K562 (cell line): ENCODE results near the gene HAS3. TPM values are rescaled to one million over a fixed set of nuclear protein-coding genes. Genes with fewer than 3 reads are reported as not detected.

Experiments
- CCNT2 ChIP-seq: IDR thresholded peaks from 2 replicates; pipeline ENCODE4 v1.6.1; 2011; ENCODE audit warnings: borderline replicate concordance, low read depth, mild to moderate bottlenecking, moderate library complexity, mixed read lengths, low read length; ENCODE audit not compliant: insufficient read length; ENCODE audit errors: extremely low read depth
- HNRNPL ChIP-seq: fragments of 200-400 bp; formaldehyde crosslinking; IDR thresholded peaks from 2 replicates; pipeline ENCODE4 v1.6.1; 2017; ENCODE audit warnings: low read depth, mild to moderate bottlenecking, low read length
- JUN ChIP-seq, 2 experiments: sonication (generic) in 1 of 2; formaldehyde crosslinking in 1 of 2; IDR thresholded peaks; 2 replicates each; pipeline versions ENCODE4 v1.6.1 to v1.8.0; 2012 to 2022; ENCODE audit warnings: borderline replicate concordance in 2 of 2, mild to moderate bottlenecking in 2 of 2, improper control_type of control experiment in 1 of 2, low read depth in 1 of 2, low read length in 1 of 2, missing genetic modification reagents in 1 of 2
- SMAD4 ChIP-seq: fragments of 250-450 bp; sonication (Bioruptor Pico); conservative IDR thresholded peaks from 2 replicates; pipeline ENCODE4 v1.8.0; 2021; ENCODE audit warnings: inconsistent platforms, mild to moderate bottlenecking, moderate library complexity
- SRSF3 ChIP-seq: fragments of 200-400 bp; formaldehyde crosslinking; IDR thresholded peaks from 2 replicates; pipeline ENCODE4 v1.6.1; 2016; ENCODE audit warnings: mild to moderate bottlenecking, low read length, moderate library complexity; ENCODE audit not compliant: insufficient read depth
- SUPT5H ChIP-seq: fragments of 450-650 bp; IDR thresholded peaks from 2 replicates; pipeline ENCODE4 v1.6.1; 2016
- polyA plus RNA-seq, 8 experiments: library from polyadenylated mRNA; depleted of rRNA in 4 of 8; stranded (reverse) in 5 of 8; unstranded in 3 of 8; fragments of >200 nt; fragmentation: Nextera tagmentation in 2 of 8; fragmentation: Illumina TruSeq in 1 of 8; extraction: Ambion mirVana in 2 of 8; extraction: Trizol in 1 of 8; gene quantifications; 2 replicates each; pipeline versions ENCODE4 v1.2.1 to v1.2.3, GENCODE V29; 2011 to 2014; ENCODE audit warnings: inconsistent platforms in 1 of 8, missing spikeins in 1 of 8
- total RNA-seq, 7 experiments: library from RNA; depleted of rRNA in 6 of 7; stranded (reverse); fragments of >200 nt in 6 of 7; fragmentation: Illumina TruSeq in 2 of 7; extraction: Trizol in 2 of 7; gene quantifications; 2 replicates each; pipeline versions ENCODE4 v1.2.1 to v1.2.3, GENCODE V29; 2011 to 2021; ENCODE audit warnings: low replicate concordance in 1 of 7
- TF ChIP-seq, protein P1 (sequence below): fragments of 250-450 bp; sonication (Bioruptor Pico); IDR thresholded peaks from 2 replicates; pipeline ENCODE4 v1.9.0; 2021; ENCODE audit warnings: mild to moderate bottlenecking, inconsistent platforms
- TF ChIP-seq, protein P2 (sequence below), 2 experiments: fragments of 450-650 bp; IDR thresholded peaks; 2 replicates each; pipeline ENCODE4 v1.6.1; 2016; ENCODE audit warnings: mild to moderate bottlenecking in 2 of 2, borderline replicate concordance in 1 of 2, low read depth in 1 of 2, moderate library complexity in 1 of 2
- TF ChIP-seq, protein P3 (sequence below): fragments of 450-650 bp; IDR thresholded peaks from 2 replicates; pipeline ENCODE4 v1.6.1; 2017; ENCODE audit warnings: antibody characterized with exemption
- TF ChIP-seq, protein P4 (sequence below): fragments of 450-650 bp; IDR thresholded peaks from 2 replicates; pipeline ENCODE4 v1.6.1; 2016; ENCODE audit warnings: borderline replicate concordance

HAS3 gene
- total and polyA plus RNA-seq, 9 of the 15 experiments (the other 6 are each of a cell fraction or from before 2014, with no cell fraction given), result 0.04 to 0.33 (median 0.13) TPM; not detected in 1

DNA sequence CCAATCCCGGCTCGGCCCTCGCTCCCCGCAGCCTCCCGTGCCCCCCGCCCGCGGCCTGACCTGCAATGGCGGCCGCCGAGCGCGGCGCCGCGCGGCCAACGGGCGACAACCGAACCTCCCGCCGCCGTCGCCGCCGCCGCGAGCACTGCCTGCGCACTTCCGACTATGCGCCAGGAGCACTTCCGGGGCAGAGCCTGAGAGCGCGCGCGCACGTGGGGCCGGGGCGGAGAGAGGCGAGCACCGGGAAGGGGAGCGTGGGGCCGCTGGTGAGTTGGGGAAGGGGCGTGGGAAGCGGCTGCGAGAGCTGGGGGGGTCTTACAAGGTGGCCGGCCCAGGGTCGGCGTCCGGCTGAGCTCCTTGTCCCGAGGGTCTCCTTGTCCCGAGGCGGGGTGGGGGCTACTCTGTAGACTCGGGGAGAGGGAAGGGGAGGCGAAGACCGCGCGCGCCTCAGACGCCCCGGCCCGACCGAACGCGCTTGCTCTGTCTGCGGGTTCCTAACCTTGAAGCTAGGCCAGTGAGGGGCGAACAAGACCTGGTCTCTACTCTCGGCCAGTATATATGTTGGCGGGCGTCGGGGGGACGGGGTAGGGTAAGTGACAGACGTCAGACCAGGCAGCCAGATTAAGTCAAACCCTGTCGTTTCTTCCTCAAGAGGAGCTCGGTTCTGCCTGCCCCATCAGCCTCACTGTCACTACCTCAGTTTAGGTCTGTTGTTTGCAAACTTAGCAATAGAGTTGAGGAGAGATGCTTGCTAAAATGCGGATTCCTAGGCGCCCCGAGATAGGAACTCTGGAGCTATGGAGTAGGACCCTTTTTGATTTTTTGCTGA lies 27.2 kb downstream of the HAS3 start, which contains the start of the genes CHTF8 and UTP4 (continued):
- TF ChIP-seq JUN (IDR thresholded peaks at IDR 0.05; ENCODE audit: borderline replicate concordance, low read depth, low read length) (peak; percentile 15; the same call in 1 of the 2 replicates), JUN (CRISPR knock-in tag; IDR thresholded peaks at IDR 0.05; ENCODE audit: borderline replicate concordance) (no peak), SMAD4 (CRISPR knock-in tag) (no peak; the same call in 1 of the 2 replicates), SUPT5H (peak; percentile 32), HNRNPL (no peak), CCNT2 (peak; percentile 5), SRSF3 (no peak)
- TF ChIP-seq, protein P1, sequence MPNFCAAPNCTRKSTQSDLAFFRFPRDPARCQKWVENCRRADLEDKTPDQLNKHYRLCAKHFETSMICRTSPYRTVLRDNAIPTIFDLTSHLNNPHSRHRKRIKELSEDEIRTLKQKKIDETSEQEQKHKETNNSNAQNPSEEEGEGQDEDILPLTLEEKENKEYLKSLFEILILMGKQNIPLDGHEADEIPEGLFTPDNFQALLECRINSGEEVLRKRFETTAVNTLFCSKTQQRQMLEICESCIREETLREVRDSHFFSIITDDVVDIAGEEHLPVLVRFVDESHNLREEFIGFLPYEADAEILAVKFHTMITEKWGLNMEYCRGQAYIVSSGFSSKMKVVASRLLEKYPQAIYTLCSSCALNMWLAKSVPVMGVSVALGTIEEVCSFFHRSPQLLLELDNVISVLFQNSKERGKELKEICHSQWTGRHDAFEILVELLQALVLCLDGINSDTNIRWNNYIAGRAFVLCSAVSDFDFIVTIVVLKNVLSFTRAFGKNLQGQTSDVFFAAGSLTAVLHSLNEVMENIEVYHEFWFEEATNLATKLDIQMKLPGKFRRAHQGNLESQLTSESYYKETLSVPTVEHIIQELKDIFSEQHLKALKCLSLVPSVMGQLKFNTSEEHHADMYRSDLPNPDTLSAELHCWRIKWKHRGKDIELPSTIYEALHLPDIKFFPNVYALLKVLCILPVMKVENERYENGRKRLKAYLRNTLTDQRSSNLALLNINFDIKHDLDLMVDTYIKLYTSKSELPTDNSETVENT, result peak; percentile 56
- TF ChIP-seq, protein P2, sequence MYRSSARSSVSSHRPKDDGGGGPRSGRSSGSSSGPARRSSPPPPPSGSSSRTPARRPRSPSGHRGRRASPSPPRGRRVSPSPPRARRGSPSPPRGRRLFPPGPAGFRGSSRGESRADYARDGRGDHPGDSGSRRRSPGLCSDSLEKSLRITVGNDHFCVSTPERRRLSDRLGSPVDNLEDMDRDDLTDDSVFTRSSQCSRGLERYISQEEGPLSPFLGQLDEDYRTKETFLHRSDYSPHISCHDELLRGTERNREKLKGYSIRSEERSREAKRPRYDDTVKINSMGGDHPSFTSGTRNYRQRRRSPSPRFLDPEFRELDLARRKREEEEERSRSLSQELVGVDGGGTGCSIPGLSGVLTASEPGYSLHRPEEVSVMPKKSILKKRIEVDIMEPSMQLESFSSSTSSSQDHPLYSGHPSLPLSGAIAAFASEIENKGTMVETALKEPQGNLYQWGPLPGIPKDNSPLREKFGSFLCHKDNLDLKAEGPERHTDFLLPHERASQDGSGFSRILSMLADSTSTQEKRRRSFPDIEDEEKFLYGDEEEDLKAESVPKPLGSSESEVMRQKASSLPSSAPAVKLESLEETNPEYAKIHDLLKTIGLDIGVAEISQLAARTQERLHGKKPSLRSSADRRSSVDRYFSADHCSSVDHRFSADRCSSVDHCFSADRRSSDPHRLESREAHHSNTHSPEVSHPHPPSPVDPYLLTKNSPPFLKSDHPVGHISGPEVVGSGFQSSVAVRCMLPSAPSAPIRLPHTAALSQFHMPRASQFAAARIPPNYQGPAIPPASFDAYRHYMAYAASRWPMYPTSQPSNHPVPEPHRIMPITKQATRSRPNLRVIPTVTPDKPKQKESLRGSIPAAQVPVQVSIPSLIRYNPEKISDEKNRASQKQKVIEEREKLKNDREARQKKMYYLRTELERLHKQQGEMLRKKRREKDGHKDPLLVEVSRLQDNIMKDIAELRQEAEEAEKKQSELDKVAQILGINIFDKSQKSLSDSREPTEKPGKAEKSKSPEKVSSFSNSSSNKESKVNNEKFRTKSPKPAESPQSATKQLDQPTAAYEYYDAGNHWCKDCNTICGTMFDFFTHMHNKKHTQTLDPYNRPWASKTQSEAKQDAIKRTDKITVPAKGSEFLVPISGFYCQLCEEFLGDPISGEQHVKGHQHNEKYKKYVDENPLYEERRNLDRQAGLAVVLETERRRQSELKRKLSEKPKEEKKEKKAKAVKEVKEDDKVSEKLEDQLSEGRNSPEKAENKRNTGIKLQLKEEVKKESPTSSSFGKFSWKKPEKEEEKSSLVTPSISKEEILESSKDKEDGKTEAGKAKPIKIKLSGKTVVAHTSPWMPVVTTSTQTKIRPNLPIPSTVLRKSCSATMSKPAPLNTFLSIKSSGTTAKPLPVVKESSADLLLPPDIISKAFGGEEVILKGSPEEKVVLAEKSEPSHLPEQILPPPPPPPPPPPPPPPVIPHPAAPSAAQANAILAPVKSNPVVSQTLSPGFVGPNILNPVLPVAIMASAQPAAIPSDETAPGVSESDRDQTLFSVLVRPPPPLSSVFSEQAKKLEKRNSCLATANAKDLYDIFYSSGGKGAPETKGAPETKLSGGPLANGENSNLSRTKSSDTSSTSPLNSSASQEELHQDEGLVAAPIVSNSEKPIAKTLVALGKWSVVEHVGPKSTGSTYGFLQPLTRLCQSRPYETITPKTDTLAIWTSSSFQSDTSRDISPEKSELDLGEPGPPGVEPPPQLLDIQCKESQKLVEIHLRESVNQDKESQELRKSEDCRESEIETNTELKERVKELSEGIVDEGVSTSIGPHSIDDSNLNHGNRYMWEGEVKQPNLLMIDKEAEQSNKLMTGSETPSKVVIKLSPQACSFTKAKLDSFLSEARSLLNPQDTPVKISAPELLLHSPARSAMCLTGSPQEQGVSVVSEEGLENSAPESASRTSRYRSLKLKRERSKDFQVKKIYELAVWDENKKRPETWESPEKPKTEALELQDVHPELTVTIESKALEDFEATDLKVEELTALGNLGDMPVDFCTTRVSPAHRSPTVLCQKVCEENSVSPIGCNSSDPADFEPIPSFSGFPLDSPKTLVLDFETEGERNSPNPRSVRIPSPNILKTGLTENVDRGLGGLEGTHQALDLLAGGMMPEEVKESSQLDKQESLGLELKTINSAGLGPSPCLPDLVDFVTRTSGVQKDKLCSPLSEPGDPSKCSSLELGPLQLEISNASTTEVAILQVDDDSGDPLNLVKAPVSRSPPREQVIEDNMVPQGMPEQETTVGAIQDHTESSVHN (IDR thresholded peaks at IDR 0.05; ENCODE audit: borderline replicate concordance in 1 of 2, low read depth in 1 of 2), result no peak
- TF ChIP-seq, protein P3, sequence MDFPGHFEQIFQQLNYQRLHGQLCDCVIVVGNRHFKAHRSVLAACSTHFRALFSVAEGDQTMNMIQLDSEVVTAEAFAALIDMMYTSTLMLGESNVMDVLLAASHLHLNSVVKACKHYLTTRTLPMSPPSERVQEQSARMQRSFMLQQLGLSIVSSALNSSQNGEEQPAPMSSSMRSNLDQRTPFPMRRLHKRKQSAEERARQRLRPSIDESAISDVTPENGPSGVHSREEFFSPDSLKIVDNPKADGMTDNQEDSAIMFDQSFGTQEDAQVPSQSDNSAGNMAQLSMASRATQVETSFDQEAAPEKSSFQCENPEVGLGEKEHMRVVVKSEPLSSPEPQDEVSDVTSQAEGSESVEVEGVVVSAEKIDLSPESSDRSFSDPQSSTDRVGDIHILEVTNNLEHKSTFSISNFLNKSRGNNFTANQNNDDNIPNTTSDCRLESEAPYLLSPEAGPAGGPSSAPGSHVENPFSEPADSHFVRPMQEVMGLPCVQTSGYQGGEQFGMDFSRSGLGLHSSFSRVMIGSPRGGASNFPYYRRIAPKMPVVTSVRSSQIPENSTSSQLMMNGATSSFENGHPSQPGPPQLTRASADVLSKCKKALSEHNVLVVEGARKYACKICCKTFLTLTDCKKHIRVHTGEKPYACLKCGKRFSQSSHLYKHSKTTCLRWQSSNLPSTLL, result no peak
- TF ChIP-seq, protein P4, sequence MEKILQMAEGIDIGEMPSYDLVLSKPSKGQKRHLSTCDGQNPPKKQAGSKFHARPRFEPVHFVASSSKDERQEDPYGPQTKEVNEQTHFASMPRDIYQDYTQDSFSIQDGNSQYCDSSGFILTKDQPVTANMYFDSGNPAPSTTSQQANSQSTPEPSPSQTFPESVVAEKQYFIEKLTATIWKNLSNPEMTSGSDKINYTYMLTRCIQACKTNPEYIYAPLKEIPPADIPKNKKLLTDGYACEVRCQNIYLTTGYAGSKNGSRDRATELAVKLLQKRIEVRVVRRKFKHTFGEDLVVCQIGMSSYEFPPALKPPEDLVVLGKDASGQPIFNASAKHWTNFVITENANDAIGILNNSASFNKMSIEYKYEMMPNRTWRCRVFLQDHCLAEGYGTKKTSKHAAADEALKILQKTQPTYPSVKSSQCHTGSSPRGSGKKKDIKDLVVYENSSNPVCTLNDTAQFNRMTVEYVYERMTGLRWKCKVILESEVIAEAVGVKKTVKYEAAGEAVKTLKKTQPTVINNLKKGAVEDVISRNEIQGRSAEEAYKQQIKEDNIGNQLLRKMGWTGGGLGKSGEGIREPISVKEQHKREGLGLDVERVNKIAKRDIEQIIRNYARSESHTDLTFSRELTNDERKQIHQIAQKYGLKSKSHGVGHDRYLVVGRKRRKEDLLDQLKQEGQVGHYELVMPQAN, result peak; percentile 99
